Measurements from ENCODE around the gene PLXNA3.
A peak's percentile ranks its signal among the peaks of the same experiment; 100 is the strongest.
"Not testable (repeated sequence)": the region's sequence is repeated elsewhere in the genome, so short reads cannot be mapped to it uniquely, and the experiment has no call there.

PLXNA3 gene

DNA sequence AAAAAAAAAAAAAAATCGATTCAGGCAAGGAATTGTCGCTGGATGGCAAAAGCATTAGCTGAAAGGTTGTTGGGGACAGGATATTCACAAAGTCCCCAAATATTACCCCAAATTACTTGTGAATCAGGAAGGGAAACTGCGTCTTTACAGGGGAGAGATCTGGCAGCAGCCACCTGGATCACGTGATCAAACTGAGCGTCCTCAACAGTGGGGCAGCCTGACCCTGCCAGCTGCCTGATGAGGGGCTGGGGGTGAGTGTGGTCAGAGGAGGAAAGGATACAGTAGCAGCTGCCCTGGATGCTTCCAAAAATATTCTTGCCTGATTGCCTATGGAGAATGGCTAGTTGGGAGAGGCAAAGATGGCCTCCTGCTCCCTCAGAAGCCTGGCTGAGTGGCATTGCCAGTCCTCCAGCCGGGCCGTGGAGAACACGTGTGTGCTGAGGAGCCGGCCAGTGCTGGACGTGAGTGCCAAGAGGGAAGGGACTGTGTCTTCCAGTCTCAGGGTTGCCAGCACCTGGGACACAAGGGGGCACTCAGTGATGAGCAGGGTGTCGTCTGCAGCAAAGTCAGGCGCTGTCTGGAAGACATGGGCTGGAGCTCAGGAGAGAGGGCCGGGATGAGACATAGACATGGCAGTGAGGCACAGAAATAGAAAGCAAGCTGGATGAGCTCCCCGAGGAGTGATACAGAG is 24.0 kb downstream of the PLXNA3 start:
- no peak for DNase-seq

DNA sequence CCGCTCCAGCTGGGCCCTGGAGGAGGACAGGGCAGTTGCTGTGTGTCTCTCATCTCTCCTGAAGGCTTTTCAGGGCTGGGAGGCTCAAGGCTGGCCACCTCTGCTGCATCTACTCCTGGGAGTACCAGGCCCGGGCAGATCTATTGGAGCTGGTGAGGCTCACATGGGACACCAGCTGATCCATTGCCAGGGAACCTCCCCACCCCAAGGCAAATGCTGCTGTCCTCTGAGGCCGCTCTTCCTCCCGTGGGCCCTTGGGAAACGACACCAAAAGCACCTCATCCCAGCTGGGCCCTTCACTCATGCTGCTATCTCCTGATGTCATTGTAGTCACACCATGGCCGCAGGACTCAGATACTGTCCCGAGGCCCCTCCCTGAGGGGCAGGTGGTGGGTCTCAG is 24.7 kb downstream of the PLXNA3 start:
- no peak for DNase-seq

DNA sequence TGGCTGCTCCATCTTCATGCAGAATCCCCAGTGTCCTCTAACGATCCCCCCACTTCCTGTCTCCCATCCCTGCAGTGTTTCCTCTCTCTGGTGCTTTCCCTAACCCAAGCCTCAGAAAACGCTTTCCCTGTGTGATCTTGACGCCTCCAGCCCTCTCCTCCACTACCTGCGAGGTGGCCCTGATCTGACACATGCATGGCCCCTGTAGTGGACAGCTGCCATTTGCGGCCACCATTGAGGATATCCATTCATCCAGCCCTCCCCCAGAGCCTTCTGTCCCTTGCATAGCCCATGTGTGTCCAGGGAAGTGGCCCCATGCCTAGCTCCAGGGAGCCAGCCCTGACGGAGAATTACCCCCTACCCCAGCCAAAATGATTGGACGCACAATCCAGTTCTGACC is 25.2 kb downstream of the PLXNA3 start:
- DNase-seq, result no peak

DNA sequence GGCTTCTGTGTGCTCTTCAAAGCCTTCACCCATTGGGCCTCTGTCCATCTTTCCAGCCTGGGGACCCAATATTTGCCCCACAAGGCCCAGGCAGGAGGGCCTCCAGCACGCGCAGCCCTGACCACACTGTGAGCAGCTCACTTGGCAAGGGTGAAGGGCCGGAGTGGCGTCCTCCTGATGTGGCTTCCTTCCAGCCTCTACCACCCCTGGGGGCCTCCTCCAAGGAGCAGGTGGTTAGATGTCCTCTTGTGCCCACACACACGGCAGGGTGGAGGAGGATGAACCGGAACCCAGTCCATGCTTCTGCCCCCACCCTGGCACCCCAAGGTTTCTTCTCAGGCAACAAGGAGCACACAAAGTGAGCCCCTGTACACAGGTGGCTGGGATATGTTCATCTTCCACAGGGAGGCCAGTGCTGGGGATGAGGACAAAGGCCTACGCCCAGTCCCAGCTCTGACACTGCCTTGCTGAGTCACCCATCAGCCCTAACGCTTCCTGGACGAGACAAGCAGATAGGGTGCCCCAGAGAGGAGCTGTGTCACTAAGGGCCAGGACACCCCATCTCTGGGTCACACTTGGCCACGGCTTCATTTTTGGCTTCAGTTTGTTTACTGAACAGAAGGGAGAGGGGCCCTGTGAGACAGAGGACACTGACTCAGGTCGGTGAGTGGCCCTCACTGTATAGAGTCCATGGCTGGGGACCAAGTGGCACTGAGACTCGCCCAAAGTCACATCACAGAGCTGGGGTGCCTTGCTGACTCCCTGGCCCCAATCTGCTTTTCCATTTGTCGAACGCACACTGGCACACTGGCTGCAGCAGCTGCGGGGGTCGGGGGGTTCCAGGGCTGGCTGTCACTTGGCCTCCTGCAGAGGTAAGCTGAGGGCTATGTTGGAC is 26.4 kb downstream of the PLXNA3 start:
- DNase-seq, result no peak

DNA sequence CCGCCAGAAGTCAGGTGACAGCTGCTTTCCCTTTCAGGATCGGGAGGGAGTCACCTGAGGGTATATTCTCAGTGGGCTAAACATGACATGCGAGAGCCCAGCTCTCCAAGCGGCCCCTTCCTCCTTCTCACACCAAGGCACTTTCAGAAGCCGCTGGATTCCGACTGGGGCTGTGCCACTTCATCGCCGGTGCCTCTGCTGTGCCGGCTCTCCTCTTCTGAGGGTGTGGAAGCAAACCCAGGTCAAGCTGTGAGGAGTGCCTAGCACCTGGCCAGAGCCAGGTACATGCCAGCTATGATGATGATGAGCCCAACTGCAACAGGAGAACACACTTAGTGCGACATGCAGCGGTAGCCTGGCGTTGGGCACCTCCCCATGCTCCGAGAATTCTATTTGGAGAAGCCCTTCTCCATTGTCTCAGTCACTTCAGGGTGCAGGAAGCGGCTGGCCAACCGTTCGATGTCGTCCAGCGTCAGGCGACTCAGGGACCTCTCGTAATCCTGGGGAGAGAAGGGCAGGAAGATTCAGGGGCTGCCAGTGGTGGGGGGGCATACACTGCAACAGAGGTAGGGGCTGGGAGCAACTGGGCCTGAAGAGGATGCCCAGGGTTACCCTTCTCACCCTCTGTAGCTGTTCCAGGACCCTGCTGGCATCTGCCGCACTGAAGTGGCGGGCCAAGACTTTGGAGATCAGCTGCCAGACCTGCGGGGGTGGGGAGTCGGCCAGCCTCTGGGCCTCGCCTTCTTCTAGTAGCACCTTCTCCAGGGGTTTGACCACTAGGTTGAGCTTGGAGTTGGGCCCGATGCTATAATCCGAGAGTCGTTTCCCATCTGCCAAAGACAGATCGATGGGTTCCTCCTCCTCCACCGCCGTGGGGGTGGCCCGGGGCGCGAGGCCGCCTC is 27.3 kb downstream of the PLXNA3 start:
- DNase-seq, result no peak

DNA sequence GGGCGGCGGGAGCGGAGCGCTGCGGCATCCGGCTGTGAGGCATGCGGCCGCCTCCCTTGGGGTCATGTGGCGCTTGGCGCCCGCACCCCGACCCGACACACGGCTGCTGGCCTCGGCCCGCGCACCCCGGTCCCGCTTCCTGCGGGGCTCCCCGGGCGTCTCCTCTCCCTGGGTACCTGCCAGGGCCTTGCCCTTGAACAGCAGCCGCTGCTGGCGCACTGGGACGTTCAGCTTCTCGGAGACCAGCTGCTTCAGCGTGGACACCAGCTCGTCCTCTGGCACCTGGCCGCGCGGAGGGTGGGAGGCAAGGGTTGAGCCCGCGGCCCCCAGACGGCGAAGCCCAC is 27.9 kb downstream of the PLXNA3 start:
- no peak for DNase-seq

DNA sequence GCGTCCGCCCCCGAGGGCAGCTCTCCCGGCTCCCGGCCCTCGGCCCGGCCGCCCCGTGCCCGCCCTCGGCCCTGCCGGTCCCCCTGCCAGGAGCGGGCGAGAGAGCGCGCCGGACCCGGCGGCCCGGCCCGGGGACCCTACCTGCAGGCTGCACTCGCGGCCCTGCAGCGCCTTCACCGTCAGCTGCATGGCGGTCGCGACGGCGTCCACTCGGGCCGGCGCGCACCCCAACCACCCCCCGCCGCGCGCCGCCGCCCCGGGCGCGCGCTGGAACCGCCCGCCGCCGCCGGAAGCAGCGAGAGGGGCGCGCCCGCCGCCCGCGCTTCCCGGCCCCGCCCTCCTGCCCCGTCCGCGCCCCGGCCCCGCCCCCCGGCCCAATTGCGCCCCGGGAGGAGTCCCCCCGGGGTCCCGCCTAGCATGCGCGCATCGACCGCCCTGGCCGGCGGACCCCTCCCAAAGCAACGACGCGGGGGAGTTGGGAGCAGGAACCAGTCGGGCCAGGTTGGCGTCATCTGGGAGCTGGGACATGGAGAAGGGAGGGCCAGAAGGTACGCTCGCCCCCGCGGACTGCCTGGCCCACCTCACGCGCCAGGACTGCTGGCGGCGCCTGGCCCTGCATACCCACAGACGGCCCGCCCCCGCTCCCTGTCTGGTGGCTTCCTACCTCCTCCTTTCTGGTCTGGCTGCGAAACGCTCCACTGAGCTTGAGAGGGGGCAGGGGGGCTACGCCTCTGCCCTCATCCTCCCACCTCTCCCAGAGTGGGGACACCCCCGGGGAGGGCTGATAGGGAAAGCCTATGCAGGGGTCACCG is 28.5 kb downstream of the PLXNA3 start, which contains the start of gene UBL4A:
UBL4A (minus strand) TSS at position 220 of the 812 bp plus-strand sequence; CDS start at position 189, 31 bp downstream.
- peak; percentile 34 for DNase-seq

DNA sequence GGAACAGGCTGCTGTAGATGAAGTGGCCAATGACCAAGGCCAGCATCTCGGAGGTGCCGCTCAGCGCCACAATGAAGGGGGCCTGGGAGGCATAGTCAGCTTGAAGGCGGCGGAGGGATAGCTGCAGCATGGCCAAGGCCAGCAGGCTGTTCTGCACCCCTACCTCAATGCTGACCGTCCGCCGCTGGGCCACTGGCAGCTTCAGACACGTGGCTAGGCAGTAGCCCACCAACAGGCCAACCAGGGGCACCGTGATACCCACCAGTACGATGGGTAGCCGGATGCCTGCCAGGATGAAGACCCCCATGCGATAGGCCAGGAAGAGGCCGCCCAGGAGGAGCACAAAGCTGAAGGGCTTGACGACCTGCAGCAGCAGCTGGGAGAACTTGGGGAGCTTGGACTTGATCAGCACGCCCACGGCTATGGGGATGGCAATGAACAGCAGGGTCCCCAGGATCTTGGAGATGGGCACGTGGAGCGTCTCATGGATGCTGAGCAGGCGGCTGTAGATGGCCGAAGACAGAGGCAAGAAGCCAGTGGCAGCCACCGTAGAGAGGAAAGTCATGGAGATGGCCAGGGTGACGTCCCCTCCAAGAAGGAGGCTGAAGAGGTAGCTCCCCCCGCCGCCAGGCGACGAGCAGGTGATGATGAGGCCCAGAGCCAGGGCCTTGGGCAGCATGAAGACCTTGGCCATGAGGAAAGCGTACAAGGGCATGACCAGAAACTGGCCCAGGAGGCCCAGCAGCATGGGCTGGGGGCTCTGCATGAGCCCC is 29.6 kb downstream of the PLXNA3 start:
- DNase-seq, result no peak

DNA sequence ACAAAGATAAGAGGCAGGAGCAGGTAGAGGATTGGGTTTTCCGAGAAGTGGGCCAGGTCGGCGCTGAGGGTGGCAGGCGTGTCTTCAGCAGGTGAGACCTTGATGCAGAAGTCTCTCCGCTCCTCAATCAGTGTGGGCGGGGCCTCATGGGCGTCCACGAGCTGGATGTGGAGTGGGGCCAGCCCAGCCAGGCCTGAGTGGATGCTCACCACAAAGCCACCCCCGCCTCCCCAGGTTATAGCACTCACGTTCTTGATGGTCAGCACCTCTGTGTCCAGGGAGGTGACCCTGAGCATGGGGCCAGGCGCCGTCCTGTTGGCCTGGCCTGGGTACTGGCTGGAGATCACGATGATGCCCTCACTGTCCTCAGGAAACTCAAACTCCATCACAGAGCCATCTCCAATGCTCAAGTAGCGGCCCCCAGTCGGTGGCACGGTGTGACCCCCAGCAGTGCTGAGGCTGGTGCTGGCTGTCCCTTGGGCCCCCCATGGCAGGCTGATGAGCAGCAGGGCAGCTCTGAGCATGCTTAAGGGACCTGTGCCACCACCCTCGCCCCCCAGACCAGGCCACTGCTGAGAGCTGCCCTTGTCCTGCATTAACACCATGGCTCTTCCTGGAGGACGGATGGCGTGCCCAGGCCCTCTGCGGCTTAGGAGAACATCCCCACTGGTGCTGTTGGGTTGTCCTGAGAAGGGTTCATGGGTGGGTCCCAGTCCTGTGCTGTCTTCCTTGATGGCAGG is 30.4 kb downstream of the PLXNA3 start:
- no peak for DNase-seq

DNA sequence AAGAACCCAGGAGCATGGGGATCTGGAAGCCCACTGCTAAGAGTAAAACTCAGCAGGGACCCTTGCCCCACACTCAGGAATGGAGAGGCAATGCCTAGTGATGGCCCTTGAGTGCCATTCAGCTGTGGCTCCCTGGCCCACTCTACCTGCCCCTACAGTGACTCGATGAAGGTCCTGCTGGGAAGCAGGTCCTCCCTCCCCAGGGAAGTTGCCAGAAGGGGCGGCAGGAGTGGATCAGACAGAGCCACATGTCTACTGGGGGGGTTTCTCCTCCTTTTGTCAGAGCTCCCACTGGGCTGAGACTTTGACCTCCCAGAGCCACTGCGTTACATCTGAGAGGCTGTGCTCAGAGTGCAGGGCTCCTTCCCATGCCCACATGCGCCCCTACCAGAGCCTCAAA is 31.1 kb downstream of the PLXNA3 start:
- no peak for DNase-seq

DNA sequence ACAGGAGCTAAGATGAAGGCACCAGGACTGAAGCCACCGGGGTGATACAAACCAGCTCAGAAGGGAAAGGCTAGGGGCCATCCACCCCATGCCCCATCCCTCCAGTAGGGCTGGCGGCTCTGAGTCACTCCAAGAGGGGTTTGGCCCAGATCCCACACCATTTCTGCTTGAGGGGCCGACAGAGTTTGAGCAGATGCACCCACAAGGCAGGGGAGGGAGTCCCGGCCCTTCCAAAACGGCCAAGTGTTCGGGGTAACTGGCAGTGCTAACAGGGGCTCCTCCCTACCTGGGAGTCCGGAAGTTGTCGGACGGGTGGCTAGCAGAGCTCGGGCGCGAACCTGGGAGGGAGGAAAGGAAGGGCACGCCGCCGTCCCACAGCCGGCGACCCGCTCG is 31.9 kb downstream of the PLXNA3 start:
- DNase-seq, result no peak

DNA sequence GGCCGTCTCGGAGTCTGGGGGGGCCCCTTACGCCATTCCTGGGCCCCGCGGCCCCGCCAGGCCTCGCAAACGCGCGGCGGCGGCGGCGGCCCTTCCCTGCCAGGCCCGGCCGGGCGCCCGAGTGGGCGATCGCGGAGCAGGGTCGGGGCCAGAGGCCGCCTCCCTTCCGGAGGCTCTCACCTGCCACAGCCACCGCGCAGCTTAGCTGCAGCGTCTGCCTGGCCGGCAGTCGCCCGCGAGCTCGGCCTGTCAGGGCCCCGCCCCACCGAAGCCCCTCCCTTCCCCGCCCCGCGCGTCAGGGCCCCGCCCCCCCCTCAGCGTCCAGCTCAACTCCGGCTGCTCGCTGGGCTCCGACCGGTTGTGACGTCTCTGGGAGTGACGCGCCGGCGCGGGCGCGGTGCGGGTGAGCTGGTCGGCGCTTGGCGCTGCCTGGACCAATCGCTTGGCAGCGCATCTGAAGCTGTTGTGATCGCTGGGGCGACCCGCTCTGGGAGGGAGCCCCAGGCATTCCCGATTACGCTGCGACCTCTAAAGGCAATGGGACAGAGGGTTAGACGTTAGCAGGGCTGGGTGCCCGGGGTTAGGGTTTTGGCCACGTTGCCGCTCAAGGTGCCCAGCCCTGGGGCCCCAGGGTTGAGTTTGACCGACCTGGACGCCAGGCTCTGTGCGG is 32.5 kb downstream of the PLXNA3 start, which contains the start of gene SLC10A3:
SLC10A3 (minus strand) TSS at position 216 of the 670 bp plus-strand sequence. CDS start 1,689 bp downstream, outside the sequence.
- DNase-seq, result peak; percentile 71

DNA sequence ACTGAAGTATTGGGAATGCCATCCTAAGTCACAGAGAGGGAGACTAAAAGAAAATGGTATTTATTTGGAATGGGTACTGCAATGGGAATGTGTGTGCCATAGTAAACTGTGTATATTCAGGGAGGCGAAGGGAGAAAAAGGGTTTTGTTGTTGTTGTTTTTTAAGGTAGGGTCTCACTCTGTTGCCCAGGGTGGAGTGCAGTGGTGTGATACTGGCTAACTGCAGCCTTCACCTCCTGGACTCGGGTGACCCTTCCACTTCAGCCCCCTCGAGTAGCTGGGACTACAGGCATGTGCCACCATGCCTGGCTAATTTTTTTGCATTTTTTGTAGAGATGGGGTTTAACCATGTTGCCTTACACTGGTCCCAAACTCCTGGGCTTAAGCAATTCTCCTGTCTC is 36.6 kb downstream of the PLXNA3 start:
- DNase-seq, result no peak

DNA sequence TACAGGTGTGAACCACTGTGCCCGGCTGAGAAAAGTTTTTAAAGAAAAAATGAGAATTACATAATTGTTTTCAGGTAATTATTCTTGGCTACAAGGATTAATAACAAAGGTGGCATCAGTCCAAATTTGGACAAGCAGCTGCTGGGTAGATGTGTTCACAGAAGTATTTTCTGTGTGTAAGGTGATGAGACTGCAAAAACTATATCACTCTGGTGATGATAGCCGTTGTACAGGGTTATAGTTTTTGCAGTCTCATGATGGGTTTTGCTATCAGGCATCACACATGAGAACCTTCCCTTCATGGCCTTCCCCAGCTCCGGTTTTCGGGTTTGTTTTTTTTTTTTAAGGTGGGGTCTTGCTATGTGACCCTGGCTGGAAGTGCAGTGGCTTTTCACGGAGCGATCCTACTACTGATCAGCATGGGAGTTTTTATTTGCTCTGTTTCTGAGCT is 37.4 kb downstream of the PLXNA3 start:
- DNase-seq, result no peak

DNA sequence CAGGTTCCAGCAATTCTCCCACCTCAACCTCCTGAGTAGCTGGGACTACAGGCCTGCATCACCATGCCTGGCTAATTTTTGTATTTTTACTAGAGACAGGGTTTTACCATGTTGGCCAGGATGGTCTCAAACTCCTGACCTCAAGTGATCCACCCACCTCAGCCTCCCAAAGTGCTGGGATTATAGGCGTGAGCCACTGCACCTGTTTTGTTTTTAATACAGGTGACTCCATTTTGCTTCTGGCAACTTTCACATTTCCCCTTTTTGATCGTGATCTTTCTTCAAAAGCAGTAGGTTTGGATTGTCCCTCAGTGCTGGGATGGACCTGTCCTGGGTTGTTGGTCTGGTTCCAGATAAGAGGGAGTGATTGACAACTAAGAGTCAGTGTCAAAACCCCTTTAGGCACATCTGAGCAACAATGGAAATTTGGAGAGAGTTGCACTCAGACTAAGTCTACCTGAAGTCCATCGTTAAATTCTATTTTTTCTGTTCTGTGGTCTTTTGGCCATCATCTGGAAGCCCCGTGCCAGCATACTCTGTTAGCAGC is 38.6 kb downstream of the PLXNA3 start:
- not testable (repeated sequence) for DNase-seq

DNA sequence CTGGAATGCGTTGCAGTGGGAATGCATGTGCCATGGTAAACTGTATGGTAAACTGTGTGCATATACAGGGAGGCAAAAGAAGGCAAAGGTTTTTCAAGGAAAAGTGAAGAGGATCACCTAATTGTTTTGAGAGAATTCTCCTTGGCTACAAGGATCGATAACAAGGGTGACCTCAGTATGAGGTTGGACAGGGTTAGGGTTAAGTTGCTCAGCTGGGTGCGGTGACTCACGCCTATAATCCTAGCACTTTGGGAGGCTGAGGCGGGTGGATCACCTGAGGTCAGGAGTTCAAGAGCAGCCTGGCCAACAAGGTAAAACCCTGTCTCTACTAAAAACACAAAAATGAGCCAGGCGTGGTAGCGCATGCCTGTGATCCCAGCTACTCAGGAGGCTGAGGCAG is 43.3 kb downstream of the PLXNA3 start:
- DNase-seq, result not testable (repeated sequence)

DNA sequence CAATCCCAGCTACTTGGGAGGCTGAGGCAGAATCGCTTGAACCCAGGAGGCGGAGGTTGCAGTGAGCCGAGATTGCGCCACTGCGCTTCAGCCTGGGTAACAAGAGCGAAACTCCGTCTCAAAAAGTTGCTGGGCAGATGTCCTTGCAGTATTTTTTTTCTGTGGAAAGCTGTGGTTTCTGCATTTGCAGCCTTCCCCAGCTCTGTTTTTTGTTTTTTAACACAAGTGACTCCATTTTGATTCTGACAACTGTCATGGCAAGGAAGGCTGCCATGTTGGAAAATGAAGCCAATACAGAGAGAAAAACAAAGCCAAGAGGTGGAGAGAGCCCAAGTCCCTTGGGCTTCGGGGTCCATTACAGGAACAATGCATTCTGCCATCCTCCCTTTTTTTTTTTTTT is 44.0 kb downstream of the PLXNA3 start:
- DNase-seq, result no peak

DNA sequence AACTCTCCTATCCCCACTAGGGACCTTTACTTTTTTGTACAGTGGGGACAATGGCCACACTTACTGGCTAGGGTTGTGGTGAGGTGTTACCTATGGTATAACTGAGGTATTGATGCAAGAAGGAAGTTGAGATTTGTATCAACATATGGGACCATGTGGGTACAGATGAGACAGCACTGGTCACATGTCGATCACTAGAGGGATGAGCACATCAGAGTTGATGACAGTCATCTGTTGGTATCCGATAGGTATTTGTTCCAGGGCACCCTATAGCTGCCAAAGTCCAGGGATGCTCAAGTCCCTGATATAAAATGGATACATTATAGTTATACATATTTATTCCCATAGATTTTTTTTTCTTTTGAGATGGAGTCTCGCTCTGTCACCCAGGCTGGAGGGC is 44.9 kb downstream of the PLXNA3 start:
- DNase-seq, result no peak

DNA sequence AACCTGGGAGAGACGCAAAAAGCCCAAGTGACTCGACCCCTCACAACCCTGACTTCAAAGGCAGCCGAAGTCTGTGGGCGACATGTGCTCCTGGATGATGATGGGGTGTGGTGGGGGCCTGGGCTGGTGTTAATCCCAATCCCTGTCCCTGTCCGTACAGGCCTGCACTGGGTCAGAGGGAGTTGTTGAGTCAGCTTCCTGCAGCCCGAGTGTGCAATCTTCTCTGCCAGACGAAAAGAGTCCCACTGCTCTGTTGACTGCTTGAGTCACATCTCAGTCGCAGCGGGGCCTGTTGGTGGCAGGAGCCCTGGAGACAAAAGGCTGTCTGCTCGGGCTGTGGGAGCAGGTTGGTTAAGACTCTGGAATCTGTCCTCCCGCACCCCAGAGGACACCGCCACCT is 47.7 kb downstream of the PLXNA3 start:
- no peak for DNase-seq
